GM12878 (cell line): ENCODE results near the gene NR2F1-AS1. TPM values are rescaled to one million over a fixed set of nuclear protein-coding genes. Genes with fewer than 3 reads are reported as not detected.

Experiments used
- ATAC-seq: fragments of 200-7000 bp; cut with Tn5 transposase; 3 replicates; pipeline ENCODE4 v1.9.1; 2020; ENCODE audit warnings: mild to moderate bottlenecking, moderate library complexity
- BruUV-seq: library from RNA; stranded (reverse); fragments of 400-500 nt; replicated peaks from 2 replicates; lab custom pipeline; 2021; lab: Mats Ljungman, UMichigan
- CTCF ChIA-PET: fragments of 300-600 bp; sonication (Branson Sonifier 250); formaldehyde crosslinking; extraction: SDS; loops from one replicate; lab custom pipeline; 2021; ENCODE audit warnings: inconsistent platforms; lab: Yijun Ruan, JAX
- POLR2A ChIA-PET: fragments of 350-600 bp; formaldehyde crosslinking; extraction: SDS; loops from one replicate; lab custom pipeline; 2021; ENCODE audit warnings: inconsistent platforms; lab: Charles Lee
- RAD21 ChIA-PET: fragments of 300-600 bp; sonication (Branson Sonifier 250); formaldehyde crosslinking; loops from one replicate; lab custom pipeline; 2023; ENCODE audit warnings: antibody characterized with exemption; ENCODE audit not compliant: unreplicated experiment; lab: Charles Lee
- SMC1A ChIA-PET: fragments of 300-600 bp; sonication (Branson Sonifier 250); formaldehyde crosslinking; loops from one replicate; lab custom pipeline; 2023; ENCODE audit not compliant: unreplicated experiment, uncharacterized antibody; lab: Charles Lee
- DNase-seq: peaks from one replicate; pipeline ENCODE4 v3.0.0-alpha.2; 2011; ENCODE audit warnings: low read depth, low spot score
- FAIRE-seq: peaks from 3 replicates; lab custom pipeline; 2011; peaks lifted over from hg19 to GRCh38; lab: Jason Lieb, UNC
- H2AFZ ChIP-seq: 2 replicates; pipeline ENCODE4 v1.6.0; 2011; ENCODE audit warnings: low read depth, low read length, control low read depth; ENCODE audit not compliant: control insufficient read depth
- H3K27ac ChIP-seq: 2 replicates; pipeline ENCODE4 v1.5.1; 2011; ENCODE audit warnings: control low read depth; ENCODE audit not compliant: control insufficient read depth, insufficient read depth
- H3K27me3 ChIP-seq, 2 experiments: replicated peaks in 1 of 2; 2 replicates each; pipeline versions ENCODE4 v1.6.0 to v1.6.1; 2011; ENCODE audit warnings: low read length in 1 of 2; ENCODE audit not compliant: control insufficient read depth in 2 of 2, insufficient read depth in 2 of 2
- H3K36me3 ChIP-seq, 2 experiments: 2 replicates each; pipeline ENCODE4 v1.5.1; 2011; ENCODE audit warnings: low read length in 1 of 2; ENCODE audit not compliant: control insufficient read depth in 2 of 2, insufficient read depth in 2 of 2
- H3K4me1 ChIP-seq: 2 replicates; pipeline ENCODE4 v1.6.1; 2011; ENCODE audit warnings: mild to moderate bottlenecking, low read length, moderate library complexity, mixed read lengths; ENCODE audit not compliant: control insufficient read depth, insufficient read depth
- H3K4me2 ChIP-seq: 2 replicates; pipeline ENCODE4 v1.6.0; 2011; ENCODE audit warnings: control low read depth; ENCODE audit not compliant: control insufficient read depth, insufficient read depth
- H3K4me3 ChIP-seq: fragments of 200-600 bp; sonication (generic); 2 replicates; pipeline ENCODE4 v1.5.1; 2016
- H3K79me2 ChIP-seq: 2 replicates; pipeline ENCODE4 v1.6.0; 2011; ENCODE audit warnings: low read length; ENCODE audit not compliant: control insufficient read depth, insufficient read depth
- H3K9ac ChIP-seq: 2 replicates; pipeline ENCODE4 v1.8.0; 2011; ENCODE audit warnings: low read length, control low read depth, mixed read lengths; ENCODE audit not compliant: control insufficient read depth, insufficient read depth
- H3K9me3 ChIP-seq: replicated peaks from 3 replicates; pipeline ENCODE4 v1.5.1; 2011; ENCODE audit warnings: mild to moderate bottlenecking, low read length; ENCODE audit not compliant: control insufficient read depth, insufficient read depth
- H4K20me1 ChIP-seq: 2 replicates; pipeline ENCODE4 v1.6.0; 2011; ENCODE audit not compliant: control insufficient read depth, insufficient read depth
- CEBPB ChIP-seq, 2 experiments: fragments of 150-350 bp in 1 of 2; IDR thresholded peaks; 2 replicates each; pipeline ENCODE4 v1.6.1; 2012 to 2014; ENCODE audit warnings: low read depth in 2 of 2, low read length in 2 of 2, borderline replicate concordance in 1 of 2, inconsistent platforms in 1 of 2
- CHD2 ChIP-seq: IDR thresholded peaks from 2 replicates; pipeline ENCODE4 v1.6.1; 2011; ENCODE audit warnings: low read depth, low read length, improper control_type of control experiment, borderline replicate concordance
- ETV6 ChIP-seq, 2 experiments: fragments of 450-650 bp in 1 of 2; IDR thresholded peaks in 1 of 2; conservative IDR thresholded peaks in 1 of 2; 2 replicates each; pipeline ENCODE4 v1.6.1; 2014; ENCODE audit warnings: antibody characterized with exemption in 1 of 2, borderline replicate concordance in 1 of 2, low read depth in 1 of 2, mild to moderate bottlenecking in 1 of 2, moderate library complexity in 1 of 2
- GATAD2B ChIP-seq: fragments of 450-650 bp; conservative IDR thresholded peaks from 2 replicates; pipeline ENCODE4 v1.6.1; 2017; ENCODE audit warnings: low read depth, mild to moderate bottlenecking, moderate library complexity
- MAX ChIP-seq: IDR thresholded peaks from 2 replicates; pipeline ENCODE4 v1.6.1; 2012; ENCODE audit warnings: low read depth, low read length, improper control_type of control experiment
- MEF2B ChIP-seq: fragments of 450-650 bp; IDR thresholded peaks from 2 replicates; pipeline ENCODE4 v1.6.1; 2018; ENCODE audit warnings: mild to moderate bottlenecking, moderate library complexity; ENCODE audit not compliant: partially characterized antibody, poor library complexity, severe bottlenecking
- NBN ChIP-seq: fragments of 450-650 bp; IDR thresholded peaks from 2 replicates; pipeline ENCODE4 v1.6.1; 2016
- NFYA ChIP-seq: IDR thresholded peaks from 2 replicates; pipeline ENCODE4 v1.6.1; 2011; ENCODE audit warnings: low read depth, mild to moderate bottlenecking, low read length, improper control_type of control experiment, borderline replicate concordance
- RAD51 ChIP-seq: fragments of 450-650 bp; IDR thresholded peaks from 2 replicates; pipeline ENCODE4 v1.6.1; 2016; ENCODE audit warnings: moderate library complexity, mild to moderate bottlenecking, inconsistent platforms
- RCOR1 ChIP-seq: conservative IDR thresholded peaks from 2 replicates; pipeline ENCODE4 v1.6.1; 2012; ENCODE audit warnings: low read depth, low read length, improper control_type of control experiment
- SIN3A ChIP-seq: IDR thresholded peaks from 2 replicates; pipeline ENCODE4 v1.6.1; 2012; ENCODE audit warnings: low read depth, low read length, improper control_type of control experiment
- SKIL ChIP-seq: fragments of 450-650 bp; IDR thresholded peaks from 2 replicates; pipeline ENCODE4 v1.6.1; 2017; ENCODE audit warnings: mild to moderate bottlenecking, low read depth, inconsistent platforms; ENCODE audit not compliant: poor library complexity, severe bottlenecking
- ZNF217 ChIP-seq: fragments of 450-650 bp; IDR thresholded peaks from 2 replicates; pipeline ENCODE4 v1.6.1; 2017; ENCODE audit warnings: antibody characterized with exemption, mild to moderate bottlenecking
- ZNF384 ChIP-seq: IDR thresholded peaks from 2 replicates; pipeline ENCODE4 v1.6.1; 2012; ENCODE audit warnings: low read depth, mild to moderate bottlenecking, low read length, improper control_type of control experiment, borderline replicate concordance
- ZSCAN29 ChIP-seq: fragments of 450-650 bp; IDR thresholded peaks from 2 replicates; pipeline ENCODE4 v1.6.1; 2017; ENCODE audit warnings: mild to moderate bottlenecking, moderate library complexity
- WGBS: methylation state at CpG from one replicate; pipeline ENCODE4 v1.1.6; 2016; ENCODE audit warnings: low lambda C conversion rate; ENCODE audit not compliant: insufficient replicate concordance, insufficient coverage; ENCODE audit errors: missing lambda C conversion rate; 5-methylcytosine and 5-hydroxymethylcytosine counted together
- in situ Hi-C: fragments of 300-500 bp; cut with MboI; formaldehyde crosslinking; loops from 9 replicates; pipeline ENCODE4 v1.14.3; 2018; ENCODE audit warnings: mixed read lengths
- intact Hi-C: fragments of 100-400 bp; cut with micrococcal nuclease; formaldehyde crosslinking; loops from one replicate; pipeline ENCODE4 v1.14.2; 2022; ENCODE audit not compliant: unreplicated experiment
- polyA plus RNA-seq, 11 experiments: library from polyadenylated mRNA; depleted of rRNA in 4 of 11; unstranded in 6 of 11; stranded (reverse) in 5 of 11; fragments of >200 nt; fragmentation: Nextera tagmentation in 4 of 11; fragmentation: Illumina TruSeq in 1 of 11; extraction: Ambion mirVana in 4 of 11; extraction: Trizol in 1 of 11; gene quantifications; 1 replicate in 1 of 11; 2 replicates in 10 of 11; pipeline versions ENCODE4 v1.2.1 to v1.2.3, GENCODE V29; 2011 to 2016; ENCODE audit warnings: inconsistent platforms in 2 of 11, missing spikeins in 2 of 11, low read depth in 1 of 11
- total RNA-seq, 4 experiments: library from RNA; depleted of rRNA in 3 of 4; stranded (reverse); fragments of >200 nt in 3 of 4; fragmentation: Illumina TruSeq in 1 of 4; extraction: Trizol in 1 of 4; gene quantifications; 2 replicates each; pipeline versions ENCODE4 v1.2.1 to v1.2.3, GENCODE V29; 2013 to 2021
- TF ChIP-seq, protein P1 (sequence below): IDR thresholded peaks from 2 replicates; pipeline ENCODE4 v1.6.1; 2012; ENCODE audit warnings: low read length, inconsistent platforms
- TF ChIP-seq, protein P2 (sequence below): IDR thresholded peaks from 2 replicates; pipeline ENCODE4 v1.6.1; 2012; ENCODE audit warnings: low read depth, low read length, improper control_type of control experiment

Gene NR2F1-AS1
- total and polyA plus RNA-seq, 10 of the 15 experiments (the other 5 are each of a cell fraction or from before 2014, with no cell fraction given) = 0.11 to 0.85 (median 0.27) TPM

DNA sequence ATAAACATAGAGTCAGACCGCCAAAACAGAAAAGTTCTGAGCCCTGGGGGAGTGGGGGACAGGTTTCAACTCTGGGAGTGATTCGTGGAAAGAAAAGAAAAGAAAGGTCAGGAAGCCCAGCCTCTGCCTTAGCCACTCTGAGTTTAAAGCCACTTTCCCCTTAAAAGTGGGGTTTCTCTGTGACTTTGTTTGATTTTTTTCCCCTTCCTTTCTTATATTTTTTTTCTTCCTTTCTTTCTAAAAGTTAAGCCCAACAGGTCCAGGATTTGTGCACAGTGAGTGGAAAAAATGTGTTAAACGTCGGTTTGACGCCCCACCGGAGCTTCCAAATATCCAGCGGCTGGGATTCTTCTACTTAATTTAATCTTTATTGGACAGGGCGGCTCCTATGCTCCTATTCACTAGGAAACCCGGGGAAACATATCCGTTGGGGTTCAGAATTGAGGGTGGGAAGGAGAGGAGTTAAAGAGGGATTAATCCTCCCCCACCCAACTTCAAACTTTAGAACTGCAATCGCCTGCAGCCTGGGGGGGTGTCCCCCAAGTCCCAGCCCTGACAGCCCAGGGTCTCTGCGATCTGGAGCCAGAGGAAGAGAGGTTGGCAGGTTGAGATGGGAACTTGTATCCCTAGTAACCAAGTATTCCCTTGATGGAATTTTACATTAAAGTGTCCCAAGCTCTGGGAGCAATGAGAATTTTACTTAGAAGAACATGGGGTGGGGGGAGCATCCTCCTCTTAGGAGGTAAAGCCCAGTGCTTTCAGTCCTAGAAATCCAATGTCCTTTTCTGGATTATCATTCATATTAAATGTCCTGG lies 6.3 kb downstream of the NR2F1-AS1 start:
- no peak overlapping the region for H3K9ac ChIP-seq
- ChIA-PET CTCF (interaction anchor here (0.8 to 1.9 kb wide), 3 partner anchors 12 to 228 kb away, joined by 3 to 6 read pairs (median 3); no protein-coding TSS in a partner anchor), SMC1A (no interaction called here), RAD21 (interaction anchor here (0.6 kb wide), 1 partner anchor 11 kb away, joined by 7 read pairs; no protein-coding TSS in a partner anchor)
- ATAC-seq = no peak
- no peak overlapping the region for H2AFZ ChIP-seq
- no peak for FAIRE-seq
- in situ Hi-C loops (loop anchor here (25.0 kb wide), 1 partner anchor 1113 kb away; no protein-coding TSS in a partner anchor), intact Hi-C loops (no loop called here)
- H3K27me3 ChIP-seq = peaks cover 21 to 42% of the 10 kb centered on the region in 2 experiments
- no peaks in the 10 kb centered on the region; the same call in 1 of the 3 replicates for H3K9me3 ChIP-seq
- no peaks in the 10 kb centered on the region for H3K36me3 ChIP-seq
- 2% methylated on average over 12 of the region's 12 CpGs for WGBS
- no peak overlapping the region for H3K4me3 ChIP-seq
- no peak overlapping the region for H3K4me2 ChIP-seq
- no peak for DNase-seq
- no peak for TF ChIP-seq MEF2B
- TF ChIP-seq SIN3A = no peak
- TF ChIP-seq NFYA = no peak
- TF ChIP-seq RAD51 = no peak
- no peak for TF ChIP-seq SKIL
- TF ChIP-seq ZNF217 = no peak
- TF ChIP-seq CHD2 = no peak
- TF ChIP-seq GATAD2B = no peak
- TF ChIP-seq, protein P1, sequence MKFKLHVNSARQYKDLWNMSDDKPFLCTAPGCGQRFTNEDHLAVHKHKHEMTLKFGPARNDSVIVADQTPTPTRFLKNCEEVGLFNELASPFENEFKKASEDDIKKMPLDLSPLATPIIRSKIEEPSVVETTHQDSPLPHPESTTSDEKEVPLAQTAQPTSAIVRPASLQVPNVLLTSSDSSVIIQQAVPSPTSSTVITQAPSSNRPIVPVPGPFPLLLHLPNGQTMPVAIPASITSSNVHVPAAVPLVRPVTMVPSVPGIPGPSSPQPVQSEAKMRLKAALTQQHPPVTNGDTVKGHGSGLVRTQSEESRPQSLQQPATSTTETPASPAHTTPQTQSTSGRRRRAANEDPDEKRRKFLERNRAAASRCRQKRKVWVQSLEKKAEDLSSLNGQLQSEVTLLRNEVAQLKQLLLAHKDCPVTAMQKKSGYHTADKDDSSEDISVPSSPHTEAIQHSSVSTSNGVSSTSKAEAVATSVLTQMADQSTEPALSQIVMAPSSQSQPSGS = no peak
- TF ChIP-seq ETV6 (conservative IDR thresholded peaks at IDR 0.05 in 1 of 2, IDR thresholded peaks at IDR 0.05 in 1 of 2; ENCODE audit: borderline replicate concordance in 1 of 2, low read depth in 1 of 2) = no peak
- TF ChIP-seq, protein P2, sequence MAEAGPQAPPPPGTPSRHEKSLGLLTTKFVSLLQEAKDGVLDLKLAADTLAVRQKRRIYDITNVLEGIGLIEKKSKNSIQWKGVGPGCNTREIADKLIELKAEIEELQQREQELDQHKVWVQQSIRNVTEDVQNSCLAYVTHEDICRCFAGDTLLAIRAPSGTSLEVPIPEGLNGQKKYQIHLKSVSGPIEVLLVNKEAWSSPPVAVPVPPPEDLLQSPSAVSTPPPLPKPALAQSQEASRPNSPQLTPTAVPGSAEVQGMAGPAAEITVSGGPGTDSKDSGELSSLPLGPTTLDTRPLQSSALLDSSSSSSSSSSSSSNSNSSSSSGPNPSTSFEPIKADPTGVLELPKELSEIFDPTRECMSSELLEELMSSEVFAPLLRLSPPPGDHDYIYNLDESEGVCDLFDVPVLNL = no peak
- no peak for TF ChIP-seq ZSCAN29
- no peak for TF ChIP-seq RCOR1
- no peak for TF ChIP-seq ZNF384
- TF ChIP-seq CEBPB (IDR thresholded peaks at IDR 0.05; ENCODE audit: borderline replicate concordance in 1 of 2, low read depth in 2 of 2, low read length in 2 of 2) = no peak
- TF ChIP-seq NBN = no peak
- TF ChIP-seq MAX = no peak
- TF ChIP-seq, all 136 proteins: peak for 0
- no TSS peak for BruUV-seq
- no peaks in the 10 kb centered on the region for H3K79me2 ChIP-seq
- POLR2A ChIA-PET = interaction anchor here (1.0 kb wide), 1 partner anchor 11 kb away, joined by 10 read pairs; no protein-coding TSS in a partner anchor
- no peaks in the 10 kb centered on the region for H3K4me1 ChIP-seq
- H4K20me1 ChIP-seq = no peaks in the 10 kb centered on the region
- H3K27ac ChIP-seq = no peak overlapping the region
